ENCODE data around the gene FLT3.

Gene FLT3

GRCh38 chr13:28129911-28130693 lies 29.7 kb upstream of the FLT3 start:
- TF ChIP-seq EZH2phosphoT487 (conservative IDR thresholded peaks at IDR 0.05; ENCODE audit: low read length) = no peak
- TF ChIP-seq CTCF (IDR thresholded peaks at IDR 0.05; ENCODE audit: insufficient read depth, low read length, poor library complexity, severe bottlenecking) = no peak
- H3F3A ChIP-seq (ENCODE audit: insufficient read depth) = no peaks in the 10 kb centered on the region
- no peaks in the 10 kb centered on the region for H4K20me1 ChIP-seq (ENCODE audit: low read depth, low read length)
- no peaks in the 10 kb centered on the region for H3K27me3 ChIP-seq (ENCODE audit: low read length)
- H3K9me3 ChIP-seq (ENCODE audit: insufficient read depth, low read length) = no peaks in the 10 kb centered on the region
- no peak overlapping the region for H3K9ac ChIP-seq (ENCODE audit: low read length)
- no peaks in the 10 kb centered on the region for H3K36me3 ChIP-seq (ENCODE audit: low read length)
- no peak overlapping the region for H3K27ac ChIP-seq (ENCODE audit: low read depth, low read length)
- H2AFZ ChIP-seq (ENCODE audit: low read depth, low read length, severe bottlenecking) = no peak overlapping the region
- no peaks in the 10 kb centered on the region for H3K9me2 ChIP-seq (replicated peaks; ENCODE audit: insufficient read depth, low read length)
- no peak overlapping the region for H3K4me3 ChIP-seq (ENCODE audit: insufficient read depth, low read length, poor library complexity, severe bottlenecking)
- H3K4me2 ChIP-seq (ENCODE audit: low read depth, low read length, poor library complexity, severe bottlenecking) = no peak overlapping the region
- no peaks in the 10 kb centered on the region for H3K79me2 ChIP-seq (ENCODE audit: insufficient read depth, low read length)

- Histone ChIP-seq H2AFZ (ENCODE audit: low read depth, low read length, severe bottlenecking) (no peak overlapping the region), H3K9me3 (ENCODE audit: insufficient read depth, low read length) (no peaks in the 10 kb centered on the region), H4K20me1 (ENCODE audit: low read depth, low read length) (no peaks in the 10 kb centered on the region), H3K9ac (ENCODE audit: low read length) (no peak overlapping the region), H3K9me2 (replicated peaks; ENCODE audit: insufficient read depth, low read length) (no peaks in the 10 kb centered on the region), H3K27ac (ENCODE audit: low read depth, low read length) (no peak overlapping the region), H3F3A (ENCODE audit: insufficient read depth) (no peaks in the 10 kb centered on the region), H3K27me3 (ENCODE audit: low read length) (no peaks in the 10 kb centered on the region), H3K4me2 (ENCODE audit: low read depth, low read length, poor library complexity, severe bottlenecking) (no peak overlapping the region), H3K36me3 (ENCODE audit: low read length) (no peaks in the 10 kb centered on the region), H3K79me2 (ENCODE audit: insufficient read depth, low read length) (no peaks in the 10 kb centered on the region), H3K4me3 (ENCODE audit: insufficient read depth, low read length, poor library complexity, severe bottlenecking) (no peak overlapping the region)
- TF ChIP-seq EZH2phosphoT487 (conservative IDR thresholded peaks at IDR 0.05; ENCODE audit: low read length) (no peak), CTCF (IDR thresholded peaks at IDR 0.05; ENCODE audit: insufficient read depth, low read length, poor library complexity, severe bottlenecking) (no peak)
Measured at GRCh38 chr13:28128926-28129325, 28.6 kb upstream of the FLT3 start.

GRCh38 chr13:28128030-28128429 lies 27.7 kb upstream of the FLT3 start:
- no peaks in the 10 kb centered on the region for H3K36me3 ChIP-seq (ENCODE audit: low read length)
- H3K27ac ChIP-seq (ENCODE audit: low read depth, low read length) = no peak overlapping the region
- H3K27me3 ChIP-seq (ENCODE audit: low read length) = no peaks in the 10 kb centered on the region
- H3K9me3 ChIP-seq (ENCODE audit: insufficient read depth, low read length) = no peaks in the 10 kb centered on the region
- H3K4me2 ChIP-seq (ENCODE audit: low read depth, low read length, poor library complexity, severe bottlenecking) = no peak overlapping the region
- no peaks in the 10 kb centered on the region for H3K79me2 ChIP-seq (ENCODE audit: insufficient read depth, low read length)
- no peak overlapping the region for H3K4me3 ChIP-seq (ENCODE audit: insufficient read depth, low read length, poor library complexity, severe bottlenecking)
- no peaks in the 10 kb centered on the region for H3K9me2 ChIP-seq (replicated peaks; ENCODE audit: insufficient read depth, low read length)
- H4K20me1 ChIP-seq (ENCODE audit: low read depth, low read length) = no peaks in the 10 kb centered on the region
- H2AFZ ChIP-seq (ENCODE audit: low read depth, low read length, severe bottlenecking) = no peak overlapping the region
- no peaks in the 10 kb centered on the region for H3F3A ChIP-seq (ENCODE audit: insufficient read depth)
- no peak for TF ChIP-seq EZH2phosphoT487 (conservative IDR thresholded peaks at IDR 0.05; ENCODE audit: low read length)
- no peak for TF ChIP-seq CTCF (IDR thresholded peaks at IDR 0.05; ENCODE audit: insufficient read depth, low read length, poor library complexity, severe bottlenecking)
- H3K9ac ChIP-seq (ENCODE audit: low read length) = no peak overlapping the region
